ENCODE measurements around the gene STPG3. TPM values are rescaled to one million over a fixed set of nuclear protein-coding genes. Genes with fewer than 3 reads are reported as not detected.
"Not testable (repeated sequence)": the region's sequence is repeated elsewhere in the genome, so short reads cannot be mapped to it uniquely, and the experiment has no call there.

STPG3 gene
- total RNA-seq, 2 experiments from 2014 or later: not detected

GRCh38 chr9:137232510-137232909 lies 18.6 kb upstream of the STPG3 start:
- no peaks in the 10 kb centered on the region for H3K36me3 Mint-ChIP-seq
- no peaks in the 10 kb centered on the region for H3K27me3 Mint-ChIP-seq
- peaks cover 2% of the 10 kb centered on the region for H3K4me1 Mint-ChIP-seq
- H3K4me3 Mint-ChIP-seq: no peak overlapping the region
- CTCF ChIA-PET: no interaction called here
- H3K27ac Mint-ChIP-seq: no peak overlapping the region
- DNase-seq (no peak), ATAC-seq (no peak)
- no peaks in the 10 kb centered on the region for H3K9me3 Mint-ChIP-seq (ENCODE audit: low read depth)

- Mint-ChIP-seq H3K27me3 (no peaks in the 10 kb centered on the region), H3K4me3 (no peak overlapping the region), H3K9me3 (ENCODE audit: low read depth) (no peaks in the 10 kb centered on the region), H3K4me1 (peaks cover 3% of the 10 kb centered on the region), H3K27ac (no peak overlapping the region), H3K36me3 (no peaks in the 10 kb centered on the region)
- ATAC-seq (no peak), DNase-seq (no peak)
- CTCF ChIA-PET: interaction anchor here (1.2 to 7.1 kb wide), 2 partner anchors 11 to 114 kb away, joined by 3 to 91 read pairs; partner anchors contain the start of genes DPP7 and RNF208
These were observed 17.7 kb upstream of the STPG3 start for GRCh38 chr9:137233143-137233980.

- CTCF ChIA-PET: interaction anchor here (0.9 to 7.1 kb wide), 8 partner anchors 8 to 193 kb away, joined by 3 to 91 read pairs (median 4); partner anchors contain the start of genes ANAPC2, DPP7, NPDC1 and RNF208
- no peaks in the 10 kb centered on the region for H3K36me3 Mint-ChIP-seq
These were observed 16.9 kb upstream of the STPG3 start for GRCh38 chr9:137234055-137234697.

GRCh38 chr9:137234758-137235423 lies 16.2 kb upstream of the STPG3 start:
- Mint-ChIP-seq H3K27ac (no peak overlapping the region), H3K4me1 (peaks cover 12% of the 10 kb centered on the region), H3K4me3 (no peak overlapping the region), H3K27me3 (no peaks in the 10 kb centered on the region), H3K9me3 (ENCODE audit: low read depth) (no peaks in the 10 kb centered on the region), H3K36me3 (no peaks in the 10 kb centered on the region)
- DNase-seq (no peak), ATAC-seq (no peak)
- CTCF ChIA-PET: interaction anchor here (0.9 to 7.1 kb wide), 8 partner anchors 9 to 192 kb away, joined by 3 to 91 read pairs (median 4); partner anchors contain the start of genes ANAPC2, DPP7, NPDC1 and RNF208

More at GRCh38 chr9:137234055-137234697, 16.9 kb upstream of the STPG3 start:
- Mint-ChIP-seq H3K27ac (no peak overlapping the region), H3K27me3 (no peaks in the 10 kb centered on the region), H3K4me3 (no peak overlapping the region), H3K4me1 (peaks cover 11% of the 10 kb centered on the region), H3K9me3 (ENCODE audit: low read depth) (no peaks in the 10 kb centered on the region)
- ATAC-seq: no peak
- DNase-seq: no peak

GRCh38 chr9:137235424-137236237 lies 15.5 kb upstream of the STPG3 start:
- CTCF ChIA-PET: interaction anchor here (0.9 to 7.1 kb wide), 27 partner anchors 10 to 392 kb away, joined by 3 to 110 read pairs (median 6); partner anchors contain the start of genes ANAPC2, CYSRT1, DPP7 and MAN1B1
- ATAC-seq (no peak), DNase-seq (no peak)
- Mint-ChIP-seq H3K27me3 (no peaks in the 10 kb centered on the region), H3K4me3 (no peak overlapping the region), H3K9me3 (ENCODE audit: low read depth) (no peaks in the 10 kb centered on the region), H3K27ac (no peak overlapping the region), H3K4me1 (peaks cover 12% of the 10 kb centered on the region), H3K36me3 (no peaks in the 10 kb centered on the region)

GRCh38 chr9:137236238-137236935 lies 14.7 kb upstream of the STPG3 start:
- H3K4me3 Mint-ChIP-seq: no peak overlapping the region
- H3K27ac Mint-ChIP-seq: no peak overlapping the region
- H3K4me1 Mint-ChIP-seq: peaks cover 12% of the 10 kb centered on the region
- no peaks in the 10 kb centered on the region for H3K9me3 Mint-ChIP-seq (ENCODE audit: low read depth)
- ATAC-seq (peak; percentile 32), DNase-seq (peak; percentile 93)
- H3K27me3 Mint-ChIP-seq: no peaks in the 10 kb centered on the region
- H3K36me3 Mint-ChIP-seq: peaks cover 4% of the 10 kb centered on the region
- CTCF ChIA-PET: interaction anchor here (0.5 to 7.1 kb wide), 55 partner anchors 11 to 448 kb away, joined by 3 to 110 read pairs (median 5); partner anchors contain the start of genes ANAPC2, CYSRT1, DPP7 and GRIN1

- DNase-seq (peak; percentile 49), ATAC-seq (no peak)
- H3K4me3 Mint-ChIP-seq: no peak overlapping the region
- no peaks in the 10 kb centered on the region for H3K27me3 Mint-ChIP-seq
- peaks cover 5% of the 10 kb centered on the region for H3K36me3 Mint-ChIP-seq
- no peaks in the 10 kb centered on the region for H3K9me3 Mint-ChIP-seq (ENCODE audit: low read depth)
- peaks cover 12% of the 10 kb centered on the region for H3K4me1 Mint-ChIP-seq
- CTCF ChIA-PET: interaction anchor here (0.6 to 7.1 kb wide), 52 partner anchors 10 to 449 kb away, joined by 3 to 110 read pairs (median 5); partner anchors contain the start of genes ANAPC2, CYSRT1, DPP7 and GRIN1
- no peak overlapping the region for H3K27ac Mint-ChIP-seq
These were observed 14.1 kb upstream of the STPG3 start for GRCh38 chr9:137236936-137237421.

GRCh38 chr9:137237759-137238726 lies 13.0 kb upstream of the STPG3 start:
- no peak overlapping the region for H3K27ac Mint-ChIP-seq
- H3K27me3 Mint-ChIP-seq: no peaks in the 10 kb centered on the region
- H3K4me1 Mint-ChIP-seq: peaks cover 21% of the 10 kb centered on the region
- no peak overlapping the region for H3K4me3 Mint-ChIP-seq
- no peak for ATAC-seq
- no peaks in the 10 kb centered on the region for H3K9me3 Mint-ChIP-seq (ENCODE audit: low read depth)
- DNase-seq: no peak
- CTCF ChIA-PET: interaction anchor here (0.6 to 7.1 kb wide), 17 partner anchors 9 to 447 kb away, joined by 3 to 110 read pairs (median 6); partner anchors contain the start of genes ANAPC2, CYSRT1, DPP7 and NELFB
- H3K36me3 Mint-ChIP-seq: peaks cover 15% of the 10 kb centered on the region

- Mint-ChIP-seq H3K4me1 (peaks cover 31% of the 10 kb centered on the region), H3K27ac (peak overlapping the region; percentile 69), H3K4me3 (peak overlapping the region; percentile 74), H3K36me3 (peaks cover 21% of the 10 kb centered on the region)
- not testable (repeated sequence) for H3K9me3 Mint-ChIP-seq (ENCODE audit: low read depth); DNase-seq; H3K27me3 Mint-ChIP-seq; ATAC-seq
- CTCF ChIA-PET: interaction anchor here (0.6 to 7.1 kb wide), 20 partner anchors 10 to 440 kb away, joined by 3 to 110 read pairs (median 6); partner anchors contain the start of genes ANAPC2, CYSRT1, DPP7 and MAN1B1
These were observed 11.4 kb upstream of the STPG3 start for GRCh38 chr9:137239541-137240200.

GRCh38 chr9:137240318-137240840 lies 10.7 kb upstream of the STPG3 start:
- H3K36me3 Mint-ChIP-seq: peaks cover 21% of the 10 kb centered on the region
- peak overlapping the region; percentile 74 for H3K4me3 Mint-ChIP-seq
- peaks cover 31% of the 10 kb centered on the region for H3K4me1 Mint-ChIP-seq
- CTCF ChIA-PET: interaction anchor here (0.6 to 7.1 kb wide), 24 partner anchors 10 to 511 kb away, joined by 3 to 110 read pairs (median 5); partner anchors contain the start of genes ANAPC2, CYSRT1, DPP7 and MAN1B1
- DNase-seq (no peak), ATAC-seq (peak; percentile 22)
- H3K9me3 Mint-ChIP-seq (ENCODE audit: low read depth): no peaks in the 10 kb centered on the region
- H3K27me3 Mint-ChIP-seq: no peaks in the 10 kb centered on the region
- H3K27ac Mint-ChIP-seq: peak overlapping the region; percentile 70

All from activated CD8-positive, alpha-beta memory T cell treated with anti-CD3 and anti-CD28 coated beads, Interleukin-2, amount 10 ng/mL, durations not matched to agents 7 days and 5 days (primary cell).